IMR-90 (cell line): ENCODE measurements around the gene TBC1D3B. TPM values are rescaled to one million over a fixed set of nuclear protein-coding genes. Genes with fewer than 3 reads are reported as not detected.
"Not testable (repeated sequence)": the region's sequence is repeated elsewhere in the genome, so short reads cannot be mapped to it uniquely, and the experiment has no call there.

ENCODE experiments used
- ATAC-seq: fragments of 200-7000 bp; cut with Tn5 transposase; 2 replicates; pipeline ENCODE4 v1.9.1; 2020; ENCODE audit warnings: low read depth, mild to moderate bottlenecking, moderate library complexity
- BruUV-seq: library from RNA; stranded (reverse); fragments of 400-500 nt; replicated peaks from 2 replicates; lab custom pipeline; 2021; lab: Mats Ljungman, UMichigan
- CTCF ChIA-PET: fragments of 300-600 bp; formaldehyde crosslinking; extraction: SDS; loops from one replicate; lab custom pipeline; 2021; ENCODE audit warnings: antibody characterized with exemption; lab: Yijun Ruan, JAX
- POLR2A ChIA-PET: fragments of 300-600 bp; sonication (Branson Sonifier 250); formaldehyde crosslinking; loops from one replicate; lab custom pipeline; 2022; ENCODE audit warnings: antibody characterized with exemption; ENCODE audit not compliant: unreplicated experiment; lab: Charles Lee
- DNase-seq: peaks from one replicate; pipeline ENCODE4 v3.0.0; 2013
- H2AFZ ChIP-seq: replicated peaks from 2 replicates; pipeline ENCODE3; 2013; ENCODE audit warnings: low read length, mild to moderate bottlenecking; ENCODE audit not compliant: poor library complexity
- H2AK5ac ChIP-seq: 2 replicates; pipeline ENCODE4 v1.6.1; 2013; ENCODE audit warnings: low read depth, low read length, inconsistent platforms
- H2AK9ac ChIP-seq: replicated peaks from 2 replicates; pipeline ENCODE3; 2013; ENCODE audit warnings: mild to moderate bottlenecking, low read depth, low read length, moderate library complexity; ENCODE audit not compliant: poor library complexity
- H2BK120ac ChIP-seq: 2 replicates; pipeline ENCODE4 v1.6.1; 2013; ENCODE audit warnings: low read depth, low read length, inconsistent platforms
- H2BK15ac ChIP-seq: 3 replicates; pipeline ENCODE4 v1.6.1; 2013; ENCODE audit warnings: low read depth, low read length, inconsistent platforms
- H2BK20ac ChIP-seq: 2 replicates; pipeline ENCODE4 v1.6.1; 2013; ENCODE audit warnings: low read depth, mild to moderate bottlenecking, inconsistent platforms, low read length, moderate library complexity
- H2BK5ac ChIP-seq: 2 replicates; pipeline ENCODE4 v1.6.1; 2013; ENCODE audit warnings: mild to moderate bottlenecking, low read depth, low read length, inconsistent platforms; ENCODE audit not compliant: poor library complexity, severe bottlenecking
- H3K14ac ChIP-seq: replicated peaks from 2 replicates; pipeline ENCODE4 v1.6.1; 2013; ENCODE audit warnings: low read depth, low read length, inconsistent platforms
- H3K18ac ChIP-seq: 2 replicates; pipeline ENCODE4 v1.6.1; 2013; ENCODE audit warnings: low read depth, low read length, control low read depth
- H3K23ac ChIP-seq: 2 replicates; pipeline ENCODE4 v1.6.1; 2013; ENCODE audit warnings: low read depth, low read length, inconsistent platforms
- H3K27ac ChIP-seq: 2 replicates; pipeline ENCODE4 v1.5.1; 2013; ENCODE audit warnings: mild to moderate bottlenecking, control low read depth, low read length; ENCODE audit not compliant: insufficient read depth
- H3K27me3 ChIP-seq: 2 replicates; pipeline ENCODE4 v1.6.1; 2013; ENCODE audit warnings: low read length; ENCODE audit not compliant: control insufficient read depth, insufficient read depth
- H3K36me3 ChIP-seq: 2 replicates; pipeline ENCODE4 v1.6.1; 2013; ENCODE audit warnings: low read length, mixed read lengths; ENCODE audit not compliant: control insufficient read depth, insufficient read depth
- H3K4ac ChIP-seq: 2 replicates; pipeline ENCODE4 v1.6.1; 2013; ENCODE audit warnings: low read depth, low read length, inconsistent platforms
- H3K4me1 ChIP-seq: 2 replicates; pipeline ENCODE4 v1.6.1; 2013; ENCODE audit warnings: low read length, mixed read lengths; ENCODE audit not compliant: control insufficient read depth, insufficient read depth
- H3K4me2 ChIP-seq: 2 replicates; pipeline ENCODE4 v1.6.1; 2013; ENCODE audit warnings: low read depth, mild to moderate bottlenecking, control low read depth, low read length, moderate library complexity
- H3K4me3 ChIP-seq: 2 replicates; pipeline ENCODE4 v1.5.1; 2013; ENCODE audit warnings: low read depth, mild to moderate bottlenecking, control low read depth, low read length, moderate library complexity; ENCODE audit not compliant: insufficient read depth
- H3K56ac ChIP-seq: 2 replicates; pipeline ENCODE4 v1.6.1; 2013; ENCODE audit warnings: low read length, inconsistent platforms; ENCODE audit not compliant: insufficient read depth; ENCODE audit errors: extremely low read depth
- H3K79me1 ChIP-seq, 2 experiments: 2 replicates each; pipeline ENCODE4 v1.6.1; 2013; ENCODE audit warnings: low read length in 2 of 2, inconsistent platforms in 1 of 2, low read depth in 1 of 2
- H3K9ac ChIP-seq: 2 replicates; pipeline ENCODE4 v1.6.1; 2013; ENCODE audit warnings: low read depth, low read length, control low read depth
- H3K9me1 ChIP-seq: 2 replicates; pipeline ENCODE4 v1.6.1; 2013; ENCODE audit warnings: low read length, inconsistent platforms; ENCODE audit not compliant: insufficient read depth
- H3K9me3 ChIP-seq: 2 replicates; pipeline ENCODE4 v1.6.1; 2013; ENCODE audit warnings: low read length; ENCODE audit not compliant: control insufficient read depth, insufficient read depth
- H4K20me1 ChIP-seq: 2 replicates; pipeline ENCODE4 v1.6.1; 2013; ENCODE audit warnings: low read length, inconsistent platforms; ENCODE audit not compliant: insufficient read depth
- H4K5ac ChIP-seq: 2 replicates; pipeline ENCODE4 v1.6.1; 2013; ENCODE audit warnings: mild to moderate bottlenecking, low read depth, low read length, control low read depth
- H4K8ac ChIP-seq, 2 experiments: 2 replicates each; pipeline ENCODE4 v1.6.1; 2013; ENCODE audit warnings: low read depth in 2 of 2, low read length in 2 of 2, control low read depth in 1 of 2, inconsistent platforms in 1 of 2
- H4K91ac ChIP-seq: 2 replicates; pipeline ENCODE4 v1.6.1; 2013; ENCODE audit warnings: low read depth, low read length, inconsistent platforms; ENCODE audit not compliant: insufficient read depth
- BHLHE40 ChIP-seq: fragments of 150-350 bp; IDR thresholded peaks from 2 replicates; pipeline ENCODE4 v1.6.1; 2016; ENCODE audit warnings: mild to moderate bottlenecking, low read depth, low read length
- WGBS, 2 experiments: methylation state at CpG; one replicate each; pipeline versions ENCODE4 v1.1.5 to v1.1.7; 2013; ENCODE audit warnings: missing lambda C conversion rate in 2 of 2; ENCODE audit not compliant: insufficient read length in 1 of 2; ENCODE audit errors: extremely low coverage in 2 of 2; 5-methylcytosine and 5-hydroxymethylcytosine counted together
- dilution Hi-C: fragments of 300-500 bp; cut with HindIII; formaldehyde crosslinking; loops from one replicate; pipeline ENCODE4 v1.14.3; 2018; ENCODE audit warnings: low sequenced_read_pairs; ENCODE audit not compliant: unreplicated experiment
- in situ Hi-C: fragments of 300-500 bp; cut with MboI; formaldehyde crosslinking; loops from 3 replicates; pipeline ENCODE4 v1.14.3; 2019; ENCODE audit warnings: low sequenced_read_pairs, inconsistent platforms, mixed read lengths
- intact Hi-C: fragments of 100-400 bp; cut with micrococcal nuclease; formaldehyde crosslinking; loops from 2 replicates; pipeline ENCODE4 v1.10.0; 2022
- polyA plus RNA-seq, 3 experiments: library from polyadenylated mRNA; depleted of rRNA; stranded (reverse); fragments of >200 nt; gene quantifications; 2 replicates each; pipeline ENCODE4 v1.2.3, GENCODE V29; 2012; ENCODE audit warnings: low replicate concordance in 1 of 3
- total RNA-seq: library from RNA; depleted of rRNA; stranded (reverse); fragments of >200 nt; gene quantifications from 2 replicates; pipeline ENCODE4 v1.2.3, GENCODE V29; 2012

The TBC1D3B gene
- total and polyA plus RNA-seq, 2 of the 4 experiments (the other 2 are of a cell fraction) = 0.94 TPM; not detected in 1

DNA sequence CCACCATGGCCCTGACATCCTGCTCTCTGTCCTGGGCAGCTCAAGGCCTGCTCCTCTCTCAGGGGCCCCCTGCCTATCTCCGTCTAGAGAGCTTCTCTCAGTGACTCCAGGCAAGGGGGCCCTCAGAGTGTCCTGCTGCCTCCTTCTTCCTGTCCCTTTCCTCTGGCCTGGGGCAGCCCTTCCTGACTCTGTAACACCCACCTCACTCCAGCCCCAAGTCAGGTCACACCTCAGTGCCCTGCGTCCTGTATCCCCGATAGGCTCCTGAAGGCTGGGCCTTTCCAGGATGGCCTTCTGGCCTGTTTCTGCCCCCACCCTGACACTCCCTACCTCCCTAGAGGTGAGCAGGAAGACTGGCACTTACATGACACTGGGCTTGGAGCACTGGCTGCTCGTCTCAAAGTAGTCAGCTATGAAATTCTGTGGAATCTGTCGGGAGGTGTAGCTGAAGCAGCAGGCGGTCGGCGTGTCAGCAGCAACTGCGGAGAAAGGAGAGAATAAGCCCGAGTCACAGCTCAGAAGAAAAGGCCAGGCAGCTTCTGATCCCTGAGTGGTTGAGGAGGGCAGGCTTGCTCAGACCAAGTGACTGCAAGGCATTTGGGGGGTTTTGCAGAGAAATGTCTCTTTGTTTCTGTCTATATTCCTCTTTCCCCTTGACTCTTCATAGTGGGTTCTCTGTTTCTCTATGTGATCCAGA, 19.1 kb upstream of the TBC1D3B start:
- CTCF ChIA-PET = no interaction called here
- in situ Hi-C loops = loop anchor here (5.0 kb wide), 1 partner anchor 58 kb away; no protein-coding TSS in a partner anchor
- H3K4ac ChIP-seq = no peak overlapping the region
- no TSS peak for BruUV-seq
- no peak overlapping the region for H2AK5ac ChIP-seq
- no peak overlapping the region for H2BK120ac ChIP-seq
- H3K18ac ChIP-seq = no peak overlapping the region
- H4K20me1 ChIP-seq = no peaks in the 10 kb centered on the region
- H3K9me3 ChIP-seq = no peaks in the 10 kb centered on the region
- no peak overlapping the region for H3K56ac ChIP-seq
- no peak overlapping the region for H4K91ac ChIP-seq
- WGBS, 2 experiments = 49% methylated on average over 8 of the region's 10 CpGs; no CpG with 5 or more reads in 1 of the 2 experiments
- H3K4me1 ChIP-seq = no peaks in the 10 kb centered on the region
- H3K9ac ChIP-seq = no peak overlapping the region
- no peak overlapping the region for H4K5ac ChIP-seq
- no peak overlapping the region for H3K4me3 ChIP-seq
- POLR2A ChIA-PET = no interaction called here
- H2BK15ac ChIP-seq = no peak overlapping the region
- peaks cover 7% of the 10 kb centered on the region for H3K27me3 ChIP-seq
- H3K14ac ChIP-seq = no peak overlapping the region
- DNase-seq = no peak
- ATAC-seq = no peak
- no peak overlapping the region for H4K8ac ChIP-seq
- no peak for TF ChIP-seq BHLHE40
- H3K36me3 ChIP-seq = no peaks in the 10 kb centered on the region
- no peak overlapping the region for H3K4me2 ChIP-seq
- H3K23ac ChIP-seq = no peak overlapping the region
- H2AK9ac ChIP-seq = no peak overlapping the region
- no peak overlapping the region for H2AFZ ChIP-seq
- no peak overlapping the region for H2BK20ac ChIP-seq
- H3K9me1 ChIP-seq = no peaks in the 10 kb centered on the region; the same call in 1 of the 2 replicates
- intact Hi-C loops = no loop called here
- no peaks in the 10 kb centered on the region for H3K79me1 ChIP-seq
- H3K27ac ChIP-seq = no peak overlapping the region
- dilution Hi-C loops = no loop called here
- H2BK5ac ChIP-seq = no peak overlapping the region

- H3K4me3 ChIP-seq, H2BK20ac ChIP-seq, DNase-seq, H4K5ac ChIP-seq, H3K27me3 ChIP-seq, H3K9me1 ChIP-seq, intact Hi-C loops, H3K4ac ChIP-seq, H2AK9ac ChIP-seq, H3K27ac ChIP-seq, H3K4me2 ChIP-seq, POLR2A ChIA-PET, H2BK120ac ChIP-seq, H3K4me1 ChIP-seq, H2AFZ ChIP-seq, H2BK5ac ChIP-seq, H3K18ac ChIP-seq, dilution Hi-C loops, H4K8ac ChIP-seq, H3K79me1 ChIP-seq, H3K14ac ChIP-seq, ATAC-seq, H3K56ac ChIP-seq, H4K20me1 ChIP-seq, H3K23ac ChIP-seq, H2AK5ac ChIP-seq, H2BK15ac ChIP-seq, H3K9me3 ChIP-seq, BruUV-seq, H4K91ac ChIP-seq, H3K36me3 ChIP-seq, CTCF ChIA-PET, H3K9ac ChIP-seq: not testable (repeated sequence)
- in situ Hi-C loops = loop anchor here (5.0 kb wide), 1 partner anchor 58 kb away; no protein-coding TSS in a partner anchor
- 33% methylated on average over 1 of the region's 10 CpGs; no CpG with 5 or more reads in 1 of the 2 experiments for WGBS, 2 experiments
These were observed 18.5 kb upstream of the TBC1D3B start for GRCh38 chr17:36194832-36195433.
